Caco-2 (cell line): Measurements from ENCODE around the gene ARHGAP18. TPM values are rescaled to one million over a fixed set of nuclear protein-coding genes. Genes with fewer than 3 reads are reported as not detected.

Experiments used
- BruUV-seq: library from RNA; stranded (reverse); fragments of 400-500 nt; replicated peaks from 2 replicates; lab custom pipeline; 2021; lab: Mats Ljungman, UMichigan
- CTCF ChIA-PET: fragments of 300-600 bp; sonication (Branson Sonifier 250); formaldehyde crosslinking; loops from one replicate; lab custom pipeline; 2022; ENCODE audit warnings: antibody characterized with exemption; lab: Charles Lee
- POLR2A ChIA-PET: fragments of 300-600 bp; sonication (Branson Sonifier 250); formaldehyde crosslinking; loops from one replicate; lab custom pipeline; 2022; ENCODE audit warnings: antibody characterized with exemption; lab: Charles Lee
- DNase-seq, 2 experiments: peaks; one replicate each; pipeline versions ENCODE4 v3.0.0 to v3.0.0-alpha.2; 2020 to 2022
- H3K27me3 ChIP-seq: replicated peaks from 2 replicates; pipeline ENCODE4 v1.6.0; 2011; ENCODE audit warnings: low read length; ENCODE audit not compliant: control insufficient read depth, insufficient read depth
- H3K36me3 ChIP-seq: 2 replicates; pipeline ENCODE4 v1.5.1; 2011; ENCODE audit warnings: low read length; ENCODE audit not compliant: control insufficient read depth, insufficient read depth
- H3K4me1 ChIP-seq: fragments of 250-450 bp; sonication (Bioruptor Pico); 2 replicates; pipeline ENCODE4 v1.5.1; 2020; ENCODE audit warnings: mild to moderate bottlenecking
- H3K4me3 ChIP-seq: 2 replicates; pipeline ENCODE4 v1.5.1; 2011; ENCODE audit warnings: low read depth, mild to moderate bottlenecking, control low read depth, low read length
- H3K9me3 ChIP-seq: fragments of 250-450 bp; sonication (Bioruptor Pico); 2 replicates; pipeline ENCODE4 v1.5.1; 2020; ENCODE audit warnings: mild to moderate bottlenecking, moderate library complexity
- H3K27ac Mint-ChIP-seq: one replicate; pipeline ENCODE4 v1.8.0; 2022; ENCODE audit warnings: mixed read lengths; ENCODE audit not compliant: unreplicated experiment
- H3K27me3 Mint-ChIP-seq: one replicate; pipeline ENCODE4 v1.8.0; 2022; ENCODE audit warnings: mixed read lengths; ENCODE audit not compliant: insufficient read depth, unreplicated experiment
- H3K36me3 Mint-ChIP-seq: one replicate; pipeline ENCODE4 v1.8.0; 2022; ENCODE audit warnings: mild to moderate bottlenecking, mixed read lengths; ENCODE audit not compliant: insufficient read depth, unreplicated experiment
- H3K4me1 Mint-ChIP-seq: one replicate; pipeline ENCODE4 v1.8.0; 2022; ENCODE audit warnings: low read depth, mixed read lengths; ENCODE audit not compliant: unreplicated experiment
- H3K4me3 Mint-ChIP-seq: one replicate; pipeline ENCODE4 v1.8.0; 2022; ENCODE audit warnings: mild to moderate bottlenecking, moderate library complexity, mixed read lengths; ENCODE audit not compliant: unreplicated experiment
- H3K9me3 Mint-ChIP-seq: one replicate; pipeline ENCODE4 v1.8.0; 2022; ENCODE audit warnings: mixed read lengths; ENCODE audit not compliant: unreplicated experiment
- CTCF ChIP-seq, 2 experiments: fragments of 200-600 bp in 1 of 2; IDR thresholded peaks; 1 replicate in 1 of 2; 2 replicates in 1 of 2; pipeline versions ENCODE4 v1.5.1 to v1.8.0; 2011 to 2022; ENCODE audit warnings: antibody characterized with exemption in 1 of 2, control low read depth in 1 of 2, inconsistent platforms in 1 of 2, low read depth in 1 of 2, low read length in 1 of 2, mild to moderate bottlenecking in 1 of 2, moderate library complexity in 1 of 2; ENCODE audit not compliant: insufficient read depth in 1 of 2, severe bottlenecking in 1 of 2, unreplicated experiment in 1 of 2
- intact Hi-C: fragments of 100-400 bp; cut with micrococcal nuclease; formaldehyde crosslinking; loops from one replicate; pipeline ENCODE4 v1.10.0; 2022; ENCODE audit not compliant: unreplicated experiment
- total RNA-seq: library from RNA; stranded (reverse); gene quantifications from 2 replicates; pipeline ENCODE4 v1.2.3, GENCODE V29; 2022

ARHGAP18 gene
- total RNA-seq, 1 experiment from 2014 or later: 15.0 TPM

- no peak for DNase-seq
- Mint-ChIP-seq H3K36me3 (peaks cover 14% of the 10 kb centered on the region), H3K27me3 (no peaks in the 10 kb centered on the region), H3K4me3 (no peak overlapping the region), H3K4me1 (peaks cover 10% of the 10 kb centered on the region), H3K27ac (no peak overlapping the region), H3K9me3 (no peaks in the 10 kb centered on the region)
- ChIA-PET CTCF (interaction anchor here (0.8 to 1.5 kb wide), 2 partner anchors 77 to 79 kb away, joined by 3 to 6 read pairs; no protein-coding TSS in a partner anchor), POLR2A (no interaction called here)
- H3K36me3 ChIP-seq: 0 out of 2 replicates have a peak, but pooled peaks cover 1% of the 10 kb centered on the region
- no peak for TF ChIP-seq CTCF (IDR thresholded peaks at IDR 0.05; ENCODE audit: insufficient read depth in 1 of 2, low read depth in 1 of 2, low read length in 1 of 2, severe bottlenecking in 1 of 2, unreplicated experiment in 1 of 2)
- H3K4me1 ChIP-seq: peaks cover 10% of the 10 kb centered on the region
- no peaks in the 10 kb centered on the region for H3K9me3 ChIP-seq
- BruUV-seq: no TSS peak
- no peak overlapping the region for H3K4me3 ChIP-seq
- no peaks in the 10 kb centered on the region for H3K27me3 ChIP-seq
- intact Hi-C loops: no loop called here
These were observed 131.7 kb downstream of the ARHGAP18 start for GRCh38 chr6:129578315-129578714.

- Histone ChIP-seq H3K4me1 (peaks cover 10% of the 10 kb centered on the region), H3K36me3 (0 out of 2 replicates have a peak, but pooled peaks cover 1% of the 10 kb centered on the region), H3K9me3 (no peaks in the 10 kb centered on the region), H3K4me3 (no peak overlapping the region), H3K27me3 (no peaks in the 10 kb centered on the region)
- no peak for TF ChIP-seq CTCF (IDR thresholded peaks at IDR 0.05; ENCODE audit: insufficient read depth in 1 of 2, low read depth in 1 of 2, low read length in 1 of 2, severe bottlenecking in 1 of 2, unreplicated experiment in 1 of 2)
- DNase-seq: no peak
- H3K27me3 Mint-ChIP-seq: no peaks in the 10 kb centered on the region
- CTCF ChIA-PET: interaction anchor here (0.8 to 1.5 kb wide), 2 partner anchors 76 to 78 kb away, joined by 3 to 6 read pairs; no protein-coding TSS in a partner anchor
- POLR2A ChIA-PET: no interaction called here
- TSS peak; percentile 8 for BruUV-seq
- H3K36me3 Mint-ChIP-seq: peaks cover 14% of the 10 kb centered on the region
- H3K4me1 Mint-ChIP-seq: peaks cover 10% of the 10 kb centered on the region
- intact Hi-C loops: no loop called here
- no peak overlapping the region for H3K27ac Mint-ChIP-seq
- H3K9me3 Mint-ChIP-seq: no peaks in the 10 kb centered on the region
- no peak overlapping the region for H3K4me3 Mint-ChIP-seq
These were observed 132.3 kb downstream of the ARHGAP18 start for GRCh38 chr6:129577691-129578090.

- Mint-ChIP-seq H3K4me1 (peaks cover 10% of the 10 kb centered on the region), H3K36me3 (peaks cover 14% of the 10 kb centered on the region), H3K27me3 (no peaks in the 10 kb centered on the region), H3K9me3 (peaks cover 1% of the 10 kb centered on the region), H3K4me3 (no peak overlapping the region), H3K27ac (no peak overlapping the region)
- TF ChIP-seq CTCF (IDR thresholded peaks at IDR 0.05; ENCODE audit: insufficient read depth in 1 of 2, low read depth in 1 of 2, low read length in 1 of 2, severe bottlenecking in 1 of 2, unreplicated experiment in 1 of 2): no peak
- H3K4me1 ChIP-seq: peaks cover 10% of the 10 kb centered on the region
- ChIA-PET POLR2A (no interaction called here), CTCF (no interaction called here)
- intact Hi-C loops: no loop called here
- H3K4me3 ChIP-seq: no peak overlapping the region
- no TSS peak for BruUV-seq
- H3K9me3 ChIP-seq: no peaks in the 10 kb centered on the region
- DNase-seq: no peak
- H3K27me3 ChIP-seq: no peaks in the 10 kb centered on the region
- 0 out of 2 replicates have a peak, but pooled peaks cover 1% of the 10 kb centered on the region for H3K36me3 ChIP-seq
These were observed 133.5 kb downstream of the ARHGAP18 start for GRCh38 chr6:129576456-129576855.
